Kidney (tissue), 14 donors: ENCODE results near the gene NCKAP5. TPM values are rescaled to one million over a fixed set of nuclear protein-coding genes. Genes with fewer than 3 reads are reported as not detected.

Experiments used
- DNase-seq, 5 donors: peaks; one replicate each; pipeline ENCODE4 v3.0.0-alpha.2; 2013 to 2020
- FAIRE-seq: peaks from 2 replicates; lab custom pipeline; 2012; peaks lifted over from hg19 to GRCh38; lab: Jason Lieb, UNC
- H3K27ac ChIP-seq, 2 donors: one replicate each; pipeline ENCODE4 v1.7.0; 2013; ENCODE audit warnings: low read depth in 2 of 2, low read length in 2 of 2, inconsistent platforms in 1 of 2
- H3K27me3 ChIP-seq: one replicate; pipeline ENCODE4 v1.7.1; 2013; ENCODE audit warnings: low read length, inconsistent platforms; ENCODE audit not compliant: control insufficient read depth, insufficient read depth
- H3K36me3 ChIP-seq, 3 donors: one replicate each; pipeline versions ENCODE4 v1.7.0 to v1.7.1; 2013; ENCODE audit warnings: low read length in 3 of 3, control low read depth in 1 of 3, inconsistent platforms in 1 of 3; ENCODE audit not compliant: insufficient read depth in 3 of 3, control insufficient read depth in 2 of 3
- H3K4me1 ChIP-seq, 3 donors: one replicate each; pipeline versions ENCODE4 v1.7.0 to v1.7.1; 2013; ENCODE audit warnings: low read length in 3 of 3, inconsistent platforms in 1 of 3, low read depth in 1 of 3; ENCODE audit not compliant: control insufficient read depth in 2 of 3, insufficient read depth in 2 of 3
- H3K4me3 ChIP-seq, 3 donors: one replicate each; pipeline versions ENCODE4 v1.7.0 to v1.8.1; 2013; ENCODE audit warnings: low read length in 3 of 3, control low read depth in 1 of 3, inconsistent platforms in 1 of 3
- H3K9ac ChIP-seq, 3 donors: one replicate each; pipeline versions ENCODE4 v1.7.0 to v1.7.1; 2013; ENCODE audit warnings: low read length in 3 of 3, control low read depth in 1 of 3, inconsistent platforms in 1 of 3
- H3K9me3 ChIP-seq, 3 donors: one replicate each; pipeline versions ENCODE4 v1.7.0 to v1.7.1; 2013; ENCODE audit warnings: low read length in 3 of 3, control low read depth in 1 of 3, inconsistent platforms in 1 of 3; ENCODE audit not compliant: control insufficient read depth in 2 of 3, insufficient read depth in 1 of 3
- intact Hi-C: fragments of 100-400 bp; cut with DNase I; formaldehyde crosslinking; loops from one replicate; pipeline ENCODE4 v1.11.1; 2022
- polyA plus RNA-seq: library from polyadenylated mRNA; stranded (reverse); fragments of 350-450 nt; fragmentation: Illumina TruSeq; extraction: RNeasy Lipid Tissue Mini Kit (QIAGEN cat#74804); gene quantifications from one replicate; pipeline ENCODE4 v1.2.3, GENCODE V29; 2014; ENCODE audit warnings: low read depth, low replicate concordance; ENCODE audit not compliant: insufficient read depth
- total RNA-seq: library from RNA; stranded (reverse); fragmentation: NEBNext Ultra II Directional; extraction: Animal tissue kit (Norgen Biotek cat#: 25700); gene quantifications from one replicate; pipeline ENCODE4 v1.2.1, GENCODE V29; 2021
- TF ChIP-seq, protein P1 (sequence below): IDR thresholded peaks from 3 replicates; pipeline ENCODE4 v1.5.1; 2012; ENCODE audit warnings: mild to moderate bottlenecking, moderate library complexity, borderline replicate concordance; ENCODE audit not compliant: insufficient read depth; ENCODE audit errors: extremely low read depth
- donor health status: control.
- donor health status: control.
- donor health status: control.
- donor health status: control.
- donor health status: control.
- donor health status: DM: yes; HTN: yes; CAD: no.
- donor health status: Normal renal cell carcinoma (clear cell type).

The NCKAP5 gene
- total and polyA plus RNA-seq, 2 donors from 2014 or later = 1.8 to 2.9 TPM

DNA sequence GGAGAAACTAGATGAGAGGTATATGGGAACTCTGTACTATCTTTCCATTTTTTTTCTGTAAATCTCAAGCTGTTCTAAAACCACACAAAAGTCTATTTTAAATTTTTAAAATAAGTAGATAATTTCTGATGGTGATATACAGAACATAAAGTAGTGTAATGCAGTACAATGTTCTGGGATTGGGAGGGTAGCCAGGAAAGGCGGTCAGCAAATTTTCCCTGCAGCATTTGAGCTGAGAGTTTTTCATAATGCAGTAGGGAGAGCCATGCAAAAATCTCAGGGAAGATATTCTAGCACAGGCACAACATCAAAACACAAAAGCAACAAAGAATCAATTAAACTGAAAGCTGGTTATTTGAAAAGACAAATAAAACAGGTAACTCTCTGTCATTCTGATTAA lies 141.5 kb downstream of the NCKAP5 start:
- DNase-seq (no peak), FAIRE-seq (no peak)
- TF ChIP-seq, protein P1, sequence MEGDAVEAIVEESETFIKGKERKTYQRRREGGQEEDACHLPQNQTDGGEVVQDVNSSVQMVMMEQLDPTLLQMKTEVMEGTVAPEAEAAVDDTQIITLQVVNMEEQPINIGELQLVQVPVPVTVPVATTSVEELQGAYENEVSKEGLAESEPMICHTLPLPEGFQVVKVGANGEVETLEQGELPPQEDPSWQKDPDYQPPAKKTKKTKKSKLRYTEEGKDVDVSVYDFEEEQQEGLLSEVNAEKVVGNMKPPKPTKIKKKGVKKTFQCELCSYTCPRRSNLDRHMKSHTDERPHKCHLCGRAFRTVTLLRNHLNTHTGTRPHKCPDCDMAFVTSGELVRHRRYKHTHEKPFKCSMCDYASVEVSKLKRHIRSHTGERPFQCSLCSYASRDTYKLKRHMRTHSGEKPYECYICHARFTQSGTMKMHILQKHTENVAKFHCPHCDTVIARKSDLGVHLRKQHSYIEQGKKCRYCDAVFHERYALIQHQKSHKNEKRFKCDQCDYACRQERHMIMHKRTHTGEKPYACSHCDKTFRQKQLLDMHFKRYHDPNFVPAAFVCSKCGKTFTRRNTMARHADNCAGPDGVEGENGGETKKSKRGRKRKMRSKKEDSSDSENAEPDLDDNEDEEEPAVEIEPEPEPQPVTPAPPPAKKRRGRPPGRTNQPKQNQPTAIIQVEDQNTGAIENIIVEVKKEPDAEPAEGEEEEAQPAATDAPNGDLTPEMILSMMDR = no peak
- intact Hi-C loops = no loop called here
- Histone ChIP-seq H3K9me3 (no peaks in the 10 kb centered on the region), H3K4me1 (peaks cover 0 to 8% (median 3%) of the 10 kb centered on the region in 3 donors), H3K36me3 (no peaks in the 10 kb centered on the region), H3K27me3 (no peaks in the 10 kb centered on the region), H3K9ac (no peak overlapping the region), H3K4me3 (no peak overlapping the region), H3K27ac (no peak overlapping the region)

DNA sequence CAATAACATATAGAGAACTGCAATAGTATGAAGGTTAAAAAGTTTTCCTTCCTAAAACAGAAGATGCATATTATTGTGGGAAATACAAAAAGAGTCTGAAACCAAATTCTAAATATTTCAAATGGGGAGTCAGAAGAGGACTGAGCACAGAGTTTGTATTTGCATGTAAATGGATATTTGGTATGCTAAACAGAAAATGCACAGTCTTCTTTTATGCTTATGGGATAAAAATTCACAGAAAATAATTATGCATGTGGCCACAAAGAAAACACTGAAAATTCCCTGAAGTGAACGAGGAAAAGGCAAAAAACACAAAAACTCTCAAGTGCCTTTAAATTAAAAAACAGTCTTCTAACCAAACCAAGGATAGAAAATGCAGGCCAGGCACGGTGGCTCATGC lies 142.7 kb downstream of the NCKAP5 start:
- no peak for FAIRE-seq

DNA sequence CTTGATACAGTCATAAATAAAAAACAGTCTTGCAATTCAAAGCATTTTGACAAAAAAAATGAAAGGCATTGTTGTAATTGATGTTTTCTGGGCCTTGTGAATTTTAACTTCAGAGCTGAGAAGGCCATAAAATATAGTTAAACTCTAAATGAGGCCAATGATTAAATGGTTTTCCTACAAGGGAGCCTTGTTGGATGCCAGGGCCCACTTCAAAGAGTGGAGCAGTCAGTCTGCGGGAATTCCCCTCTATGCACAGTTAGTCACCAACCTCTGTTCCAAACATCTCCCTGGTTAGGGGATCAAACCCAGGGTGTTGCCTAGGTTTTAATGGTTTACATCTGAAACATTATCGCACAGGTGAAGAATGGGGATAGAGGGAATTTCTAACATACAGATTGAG lies 143.4 kb downstream of the NCKAP5 start:
- Histone ChIP-seq H3K9ac (no peak overlapping the region), H3K4me1 (peaks cover 0 to 17% (median 7%) of the 10 kb centered on the region in 3 donors), H3K27ac (no peak overlapping the region), H3K36me3 (no peaks in the 10 kb centered on the region), H3K4me3 (no peak overlapping the region), H3K27me3 (no peaks in the 10 kb centered on the region), H3K9me3 (no peaks in the 10 kb centered on the region)
- DNase-seq (peak in 3 of 5 donors; percentile 22 to 65 (median 64)), FAIRE-seq (no peak)
- intact Hi-C loops = no loop called here
- TF ChIP-seq, protein P1 = no peak

More for the DNA sequence above, 142.7 kb downstream of the NCKAP5 start:
- no peak for DNase-seq
- Histone ChIP-seq H3K4me1 (peaks cover 0 to 17% (median 7%) of the 10 kb centered on the region in 3 donors), H3K27ac (no peak overlapping the region), H3K4me3 (no peak overlapping the region), H3K27me3 (no peaks in the 10 kb centered on the region), H3K9ac (no peak overlapping the region), H3K36me3 (no peaks in the 10 kb centered on the region), H3K9me3 (no peaks in the 10 kb centered on the region)
- intact Hi-C loops = no loop called here
- TF ChIP-seq, protein P1 = no peak

DNA sequence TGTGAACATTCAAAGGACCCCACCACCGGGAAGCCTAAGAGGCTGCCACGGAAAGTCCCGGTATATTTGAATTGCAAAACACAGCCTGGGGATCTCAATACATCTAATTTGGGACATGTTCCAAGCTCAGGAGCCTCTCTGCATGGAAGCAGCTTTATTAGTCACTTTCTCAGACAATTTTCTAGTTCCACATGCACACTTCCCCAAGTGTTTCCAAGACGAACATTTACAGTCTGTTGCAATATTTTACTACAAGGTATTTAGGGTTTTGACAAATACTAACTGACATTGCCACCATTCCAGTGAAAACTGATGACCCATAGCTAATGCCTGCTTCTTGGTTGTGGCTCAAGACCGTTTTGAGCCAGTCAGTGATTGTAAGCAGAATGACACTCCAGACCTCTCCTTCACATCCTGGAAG lies 145.3 kb downstream of the NCKAP5 start:
- Histone ChIP-seq H3K27ac (no peak overlapping the region), H3K9me3 (no peaks in the 10 kb centered on the region), H3K4me3 (no peak overlapping the region), H3K9ac (no peak overlapping the region), H3K36me3 (no peaks in the 10 kb centered on the region), H3K27me3 (no peaks in the 10 kb centered on the region), H3K4me1 (peaks cover 0 to 17% (median 7%) of the 10 kb centered on the region in 3 donors)
- DNase-seq (peak in 2 of 5 donors; percentile 26 to 29), FAIRE-seq (no peak)
- TF ChIP-seq, protein P1 = no peak
- intact Hi-C loops = no loop called here
